H1 (cell line): ENCODE data around the gene MTRFR. TPM values are rescaled to one million over a fixed set of nuclear protein-coding genes. Genes with fewer than 3 reads are reported as not detected.

ENCODE experiments used
- CTCF ChIA-PET: fragments of 300-600 bp; sonication (Branson Sonifier 250); formaldehyde crosslinking; loops from one replicate; lab custom pipeline; 2021; ENCODE audit not compliant: partially characterized antibody; lab: Charles Lee
- POLR2A ChIA-PET: fragments of 300-600 bp; sonication (Branson Sonifier 250); formaldehyde crosslinking; loops from one replicate; lab custom pipeline; 2021; ENCODE audit warnings: inconsistent platforms; ENCODE audit not compliant: partially characterized antibody; lab: Charles Lee
- DNase-seq, 2 experiments: peaks; one replicate each; pipeline versions ENCODE4 v3.0.0 to v3.0.0-alpha.2; 2010 to 2022; ENCODE audit warnings: low spot score in 2 of 2, low read depth in 1 of 2, mixed read lengths in 1 of 2
- FAIRE-seq: peaks from 2 replicates; lab custom pipeline; 2011; peaks lifted over from hg19 to GRCh38; lab: Jason Lieb, UNC
- H2AFZ ChIP-seq: 2 replicates; pipeline ENCODE4 v1.8.1; 2012; ENCODE audit warnings: low read length, inconsistent platforms
- H2AK5ac ChIP-seq: 2 replicates; pipeline ENCODE4 v1.6.1; 2013; ENCODE audit warnings: low read depth, low read length
- H2BK120ac ChIP-seq: replicated peaks from 2 replicates; pipeline ENCODE3; 2013; ENCODE audit warnings: low read depth, low read length, inconsistent platforms
- H2BK12ac ChIP-seq: 2 replicates; pipeline ENCODE4 v1.6.1; 2013; ENCODE audit warnings: low read depth, low read length
- H2BK15ac ChIP-seq: 2 replicates; pipeline ENCODE4 v1.6.1; 2013; ENCODE audit warnings: low read length
- H2BK20ac ChIP-seq: 2 replicates; pipeline ENCODE4 v1.6.1; 2013; ENCODE audit warnings: low read length
- H2BK5ac ChIP-seq: 2 replicates; pipeline ENCODE4 v1.6.1; 2013; ENCODE audit warnings: low read depth, low read length
- H3K14ac ChIP-seq: 2 replicates; pipeline ENCODE4 v1.6.1; 2013; ENCODE audit warnings: inconsistent platforms; ENCODE audit not compliant: insufficient read length
- H3K18ac ChIP-seq: 2 replicates; pipeline ENCODE4 v1.6.1; 2013; ENCODE audit warnings: low read length; ENCODE audit errors: extremely low read depth
- H3K23ac ChIP-seq: 2 replicates; pipeline ENCODE4 v1.6.1; 2013; ENCODE audit warnings: inconsistent platforms; ENCODE audit not compliant: insufficient read length
- H3K23me2 ChIP-seq: 2 replicates; pipeline ENCODE4 v1.6.1; 2013; ENCODE audit warnings: low read depth, low read length
- H3K27ac ChIP-seq: 2 replicates; pipeline ENCODE4 v1.6.1; 2011; ENCODE audit warnings: low read depth, low read length, inconsistent platforms
- H3K27me3 ChIP-seq, 4 experiments: replicated peaks in 1 of 4; 1 replicate in 1 of 4; 2 replicates in 3 of 4; pipeline versions ENCODE4 v1.6.1 to v1.8.1; 2011 to 2013; ENCODE audit warnings: low read length in 3 of 4, mild to moderate bottlenecking in 3 of 4, inconsistent platforms in 2 of 4, mixed read lengths in 2 of 4, moderate library complexity in 1 of 4; ENCODE audit not compliant: control insufficient read depth in 3 of 4, insufficient read depth in 3 of 4; ENCODE audit errors: extremely low read depth in 1 of 4
- H3K36me3 ChIP-seq, 4 experiments: 2 replicates each; pipeline versions ENCODE4 v1.6.1 to v1.8.1; 2011 to 2013; ENCODE audit warnings: mild to moderate bottlenecking in 4 of 4, low read length in 3 of 4, moderate library complexity in 2 of 4, control low read depth in 1 of 4, inconsistent platforms in 1 of 4; ENCODE audit not compliant: insufficient read depth in 4 of 4, control insufficient read depth in 2 of 4
- H3K4ac ChIP-seq: replicated peaks from 2 replicates; pipeline ENCODE3; 2013; ENCODE audit warnings: low read length, low read depth, mixed read lengths, inconsistent platforms; ENCODE audit not compliant: insufficient read length
- H3K4me1 ChIP-seq, 4 experiments: replicated peaks in 1 of 4; 1 replicate in 1 of 4; 2 replicates in 3 of 4; pipeline versions ENCODE4 v1.6.1 to v1.8.1; 2011 to 2013; ENCODE audit warnings: low read length in 3 of 4, inconsistent platforms in 2 of 4, mixed read lengths in 1 of 4; ENCODE audit not compliant: insufficient read depth in 4 of 4, control insufficient read depth in 3 of 4
- H3K4me2 ChIP-seq, 2 experiments: 2 replicates each; pipeline versions ENCODE4 v1.6.1 to v1.8.1; 2011 to 2013; ENCODE audit warnings: low read depth in 2 of 2, low read length in 2 of 2, control low read depth in 1 of 2, inconsistent platforms in 1 of 2, mild to moderate bottlenecking in 1 of 2; ENCODE audit not compliant: insufficient read depth in 1 of 2
- H3K4me3 ChIP-seq, 4 experiments: fragments of 200-600, 300-600 bp in 1 of 4; sonication (generic), shearing (Covaris generic), sonication (Bioruptor Twin) in 1 of 4; 2 replicates each; pipeline versions ENCODE4 v1.5.1 to v1.8.1; 2011 to 2016; ENCODE audit warnings: low read length in 4 of 4, low read depth in 3 of 4, control low read depth in 2 of 4, inconsistent platforms in 2 of 4, mild to moderate bottlenecking in 2 of 4, mixed read lengths in 1 of 4, moderate library complexity in 1 of 4; ENCODE audit not compliant: insufficient read depth in 2 of 4; ENCODE audit errors: extremely low read depth in 1 of 4
- H3K56ac ChIP-seq: replicated peaks from 2 replicates; pipeline ENCODE3; 2013; ENCODE audit warnings: low read depth, mild to moderate bottlenecking, mixed read lengths, low read length, inconsistent platforms; ENCODE audit not compliant: insufficient read length
- H3K79me1 ChIP-seq: 2 replicates; pipeline ENCODE4 v1.6.1; 2013; ENCODE audit warnings: low read depth, low read length, control low read depth
- H3K79me2 ChIP-seq, 2 experiments: 2 replicates each; pipeline versions ENCODE4 v1.6.1 to v1.8.1; 2012 to 2013; ENCODE audit warnings: low read length in 2 of 2, mild to moderate bottlenecking in 2 of 2, inconsistent platforms in 1 of 2; ENCODE audit not compliant: insufficient read depth in 2 of 2, control insufficient read depth in 1 of 2
- H3K9ac ChIP-seq, 4 experiments: replicated peaks in 1 of 4; 1 replicate in 1 of 4; 2 replicates in 3 of 4; pipeline versions ENCODE4 v1.6.1 to v1.8.1; 2011 to 2013; ENCODE audit warnings: low read depth in 3 of 4, low read length in 3 of 4, control low read depth in 2 of 4, mild to moderate bottlenecking in 2 of 4, moderate library complexity in 2 of 4, inconsistent platforms in 1 of 4; ENCODE audit errors: extremely low read depth in 1 of 4
- H3K9me3 ChIP-seq, 2 experiments: 2 replicates each; pipeline versions ENCODE4 v1.6.1 to v1.8.1; 2012 to 2013; ENCODE audit warnings: mild to moderate bottlenecking in 2 of 2, moderate library complexity in 2 of 2, control low read depth in 1 of 2, inconsistent platforms in 1 of 2, low read depth in 1 of 2, low read length in 1 of 2, mixed read lengths in 1 of 2; ENCODE audit not compliant: insufficient read depth in 2 of 2
- H4K20me1 ChIP-seq, 2 experiments: replicated peaks in 1 of 2; 2 replicates each; pipeline versions ENCODE3 to v1.8.1; 2011 to 2013; ENCODE audit warnings: inconsistent platforms in 2 of 2, low read length in 2 of 2, mild to moderate bottlenecking in 1 of 2; ENCODE audit not compliant: insufficient read depth in 2 of 2, control insufficient read depth in 1 of 2
- H4K5ac ChIP-seq: 2 replicates; pipeline ENCODE4 v1.6.1; 2013; ENCODE audit warnings: low read length, low read depth, mixed read lengths, inconsistent platforms; ENCODE audit not compliant: insufficient read length
- H4K8ac ChIP-seq: 2 replicates; pipeline ENCODE4 v1.8.0; 2013; ENCODE audit warnings: mild to moderate bottlenecking, moderate library complexity, low read length, inconsistent platforms; ENCODE audit not compliant: insufficient read depth; ENCODE audit errors: extremely low read depth
- H4K91ac ChIP-seq: replicated peaks from 2 replicates; pipeline ENCODE3; 2013; ENCODE audit warnings: low read length, mixed read lengths, inconsistent platforms; ENCODE audit not compliant: insufficient read length
- JUND ChIP-seq: IDR thresholded peaks from 2 replicates; pipeline ENCODE4 v1.6.1; 2011; ENCODE audit warnings: mild to moderate bottlenecking, improper control_type of control experiment, low read length
- RAD21 ChIP-seq, 2 experiments: IDR thresholded peaks in 1 of 2; conservative IDR thresholded peaks in 1 of 2; 2 replicates each; pipeline ENCODE4 v1.6.1; 2011; ENCODE audit warnings: low read depth in 2 of 2, low read length in 2 of 2, improper control_type of control experiment in 1 of 2, inconsistent platforms in 1 of 2, mild to moderate bottlenecking in 1 of 2, moderate library complexity in 1 of 2
- RNF2 ChIP-seq: fragments of 200-900, 300-1000 bp; sonication (generic); IDR thresholded peaks from 2 replicates; pipeline ENCODE4 v1.7.1; 2016; ENCODE audit warnings: borderline replicate concordance, low read depth, mild to moderate bottlenecking, antibody characterized with exemption, low read length; ENCODE audit not compliant: poor library complexity, severe bottlenecking; ENCODE audit errors: missing control alignments
- SP1 ChIP-seq: IDR thresholded peaks from 2 replicates; pipeline ENCODE4 v1.6.1; 2011; ENCODE audit warnings: low read depth, low read length
- TAF1 ChIP-seq: IDR thresholded peaks from 2 replicates; pipeline ENCODE4 v1.6.1; 2011; ENCODE audit warnings: mild to moderate bottlenecking, low read depth, low read length
- TEAD4 ChIP-seq: IDR thresholded peaks from 2 replicates; pipeline ENCODE4 v1.6.1; 2012; ENCODE audit warnings: low read depth, low read length, inconsistent platforms, mixed read lengths
- ZNF274 ChIP-seq: IDR thresholded peaks from 2 replicates; pipeline ENCODE4 v1.7.0; 2012; ENCODE audit warnings: low read length, borderline replicate concordance; ENCODE audit errors: extremely low read depth
- WGBS, 2 experiments: shearing (Covaris generic) in 1 of 2; methylation state at CpG; one replicate each; pipeline versions ENCODE4 v1.1.6 to v1.1.7; 2013 to 2015; ENCODE audit warnings: low lambda C conversion rate in 2 of 2, mixed read lengths in 2 of 2, inconsistent platforms in 1 of 2, low coverage in 1 of 2, missing lambda C conversion rate in 1 of 2; ENCODE audit not compliant: insufficient replicate concordance in 2 of 2, insufficient coverage in 1 of 2, insufficient read length in 1 of 2; ENCODE audit errors: extremely low coverage in 1 of 2, missing lambda C conversion rate in 1 of 2; 5-methylcytosine and 5-hydroxymethylcytosine counted together
- polyA plus RNA-seq, 7 experiments: library from polyadenylated mRNA; depleted of rRNA in 3 of 7; stranded (reverse) in 5 of 7; unstranded in 2 of 7; fragments of >200 nt in 5 of 7; fragments of 200-250 nt in 2 of 7; gene quantifications; 1 replicate in 5 of 7; 2 replicates in 1 of 7; 4 replicates in 1 of 7; pipeline versions ENCODE4 v1.2.1 to v1.2.3, GENCODE V29; 2011 to 2013; ENCODE audit warnings: missing spikeins in 2 of 7, mixed read lengths in 2 of 7
- total RNA-seq: library from RNA; stranded (reverse); fragmentation: NEBNext Ultra II Directional; extraction: Animal tissue kit (Norgen Biotek cat#: 25700); gene quantifications from 2 replicates; pipeline ENCODE4 v1.2.1, GENCODE V29; 2021
- TF ChIP-seq, protein P1 (sequence below): IDR thresholded peaks from 2 replicates; pipeline ENCODE4 v1.6.1; 2011; ENCODE audit warnings: low read depth, mild to moderate bottlenecking, low read length; ENCODE audit not compliant: insufficient read depth

MTRFR gene
- total and polyA plus RNA-seq, 2 of the 8 experiments (the other 6 are each of a cell fraction or from before 2014, with no cell fraction given), result 9.2 to 12.9 TPM

DNA sequence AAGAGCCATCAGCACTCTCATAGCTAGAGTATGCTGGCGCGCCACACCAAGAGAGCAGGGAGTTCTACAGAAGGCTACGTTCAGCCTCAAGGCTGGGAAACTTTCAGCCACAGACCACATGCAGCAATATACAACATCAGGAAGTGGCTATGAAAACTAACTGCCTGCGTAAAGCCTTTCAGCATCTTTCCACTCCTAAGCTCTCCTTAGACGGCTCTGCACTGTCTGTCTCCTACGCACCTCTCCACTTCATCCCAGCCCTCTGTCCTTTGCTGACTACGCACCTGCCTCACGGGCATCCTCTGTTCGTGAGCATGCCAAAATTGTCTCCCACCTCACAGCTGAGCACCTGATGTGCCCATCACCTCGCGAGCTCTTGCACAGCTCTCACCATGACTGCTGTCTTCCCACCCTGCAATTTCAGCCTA is 10.0 kb upstream of the MTRFR start:
- Histone ChIP-seq H3K18ac (no peak overlapping the region), H2BK20ac (no peak overlapping the region), H2AFZ (no peak overlapping the region), H3K27me3 (no peaks in the 10 kb centered on the region), H3K4ac (no peak overlapping the region), H3K56ac (no peak overlapping the region), H4K8ac (no peak overlapping the region), H2BK120ac (no peak overlapping the region), H3K79me1 (no peaks in the 10 kb centered on the region; the same call in 1 of the 2 replicates), H3K79me2 (no peaks in the 10 kb centered on the region), H2AK5ac (no peak overlapping the region), H3K36me3 (peaks cover 3 to 41% (median 12%) of the 10 kb centered on the region in 4 experiments; a peak in 6 of 8 replicates), H2BK12ac (no peak overlapping the region), H3K4me1 (0 out of 7 replicates have a peak, but pooled peaks cover 0 to 2% (median 0%) of the 10 kb centered on the region in 4 experiments), H3K23ac (no peak overlapping the region), H3K4me2 (no peak overlapping the region), H2BK15ac (no peak overlapping the region), H3K23me2 (no peaks in the 10 kb centered on the region), H3K27ac (no peak overlapping the region), H4K20me1 (peaks cover 0 to 2% of the 10 kb centered on the region in 2 experiments), H3K4me3 (no peak overlapping the region), H4K91ac (no peak overlapping the region), H3K9ac (no peak overlapping the region), H3K14ac (no peak overlapping the region), H4K5ac (no peak overlapping the region), H2BK5ac (no peak overlapping the region), H3K9me3 (no peaks in the 10 kb centered on the region)
- TF ChIP-seq RAD21 (IDR thresholded peaks at IDR 0.05 in 1 of 2, conservative IDR thresholded peaks at IDR 0.05 in 1 of 2; ENCODE audit: low read depth in 2 of 2, low read length in 2 of 2), result no peak
- no peak for TF ChIP-seq ZNF274
- TF ChIP-seq RNF2, result no peak
- TF ChIP-seq, protein P1, sequence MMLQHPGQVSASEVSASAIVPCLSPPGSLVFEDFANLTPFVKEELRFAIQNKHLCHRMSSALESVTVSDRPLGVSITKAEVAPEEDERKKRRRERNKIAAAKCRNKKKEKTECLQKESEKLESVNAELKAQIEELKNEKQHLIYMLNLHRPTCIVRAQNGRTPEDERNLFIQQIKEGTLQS, result no peak
- no peak for TF ChIP-seq JUND
- TF ChIP-seq SP1, result no peak
- TF ChIP-seq TEAD4, result no peak
- no peak for TF ChIP-seq TAF1
- FAIRE-seq (no peak), DNase-seq (no peak)
- ChIA-PET POLR2A (interaction anchor here (0.6 to 3.1 kb wide), 4 partner anchors 9 to 942 kb away, joined by 3 to 20 read pairs (median 3); partner anchors contain the start of genes MPHOSPH9 and MTRFR), CTCF (interaction anchor here (0.7 to 1.6 kb wide), 3 partner anchors 159 to 363 kb away, joined by 3 to 6 read pairs (median 3); no protein-coding TSS in a partner anchor)
- 92% methylated on average over 11 of the region's 11 CpGs; no CpG with 5 or more reads in 1 of the 2 experiments for WGBS, 2 experiments
